IMR-90 (cell line): Measurements from ENCODE around the gene MS4A6A. TPM values are rescaled to one million over a fixed set of nuclear protein-coding genes. Genes with fewer than 3 reads are reported as not detected.

ENCODE experiments used
- ATAC-seq: fragments of 200-7000 bp; cut with Tn5 transposase; 2 replicates; pipeline ENCODE4 v1.9.1; 2020; ENCODE audit warnings: low read depth, mild to moderate bottlenecking, moderate library complexity
- BruUV-seq: library from RNA; stranded (reverse); fragments of 400-500 nt; replicated peaks from 2 replicates; lab custom pipeline; 2021; lab: Mats Ljungman, UMichigan
- CTCF ChIA-PET: fragments of 300-600 bp; formaldehyde crosslinking; extraction: SDS; loops from one replicate; lab custom pipeline; 2021; ENCODE audit warnings: antibody characterized with exemption; lab: Yijun Ruan, JAX
- POLR2A ChIA-PET: fragments of 300-600 bp; sonication (Branson Sonifier 250); formaldehyde crosslinking; loops from one replicate; lab custom pipeline; 2022; ENCODE audit warnings: antibody characterized with exemption; ENCODE audit not compliant: unreplicated experiment; lab: Charles Lee
- DNase-seq: peaks from one replicate; pipeline ENCODE4 v3.0.0; 2013
- H2AFZ ChIP-seq: replicated peaks from 2 replicates; pipeline ENCODE3; 2013; ENCODE audit warnings: low read length, mild to moderate bottlenecking; ENCODE audit not compliant: poor library complexity
- H2AK5ac ChIP-seq: 2 replicates; pipeline ENCODE4 v1.6.1; 2013; ENCODE audit warnings: low read depth, low read length, inconsistent platforms
- H2AK9ac ChIP-seq: replicated peaks from 2 replicates; pipeline ENCODE3; 2013; ENCODE audit warnings: mild to moderate bottlenecking, low read depth, low read length, moderate library complexity; ENCODE audit not compliant: poor library complexity
- H2BK120ac ChIP-seq: 2 replicates; pipeline ENCODE4 v1.6.1; 2013; ENCODE audit warnings: low read depth, low read length, inconsistent platforms
- H2BK15ac ChIP-seq: 3 replicates; pipeline ENCODE4 v1.6.1; 2013; ENCODE audit warnings: low read depth, low read length, inconsistent platforms
- H2BK20ac ChIP-seq: 2 replicates; pipeline ENCODE4 v1.6.1; 2013; ENCODE audit warnings: low read depth, mild to moderate bottlenecking, inconsistent platforms, low read length, moderate library complexity
- H2BK5ac ChIP-seq: 2 replicates; pipeline ENCODE4 v1.6.1; 2013; ENCODE audit warnings: mild to moderate bottlenecking, low read depth, low read length, inconsistent platforms; ENCODE audit not compliant: poor library complexity, severe bottlenecking
- H3K14ac ChIP-seq: replicated peaks from 2 replicates; pipeline ENCODE4 v1.6.1; 2013; ENCODE audit warnings: low read depth, low read length, inconsistent platforms
- H3K18ac ChIP-seq: 2 replicates; pipeline ENCODE4 v1.6.1; 2013; ENCODE audit warnings: low read depth, low read length, control low read depth
- H3K23ac ChIP-seq: 2 replicates; pipeline ENCODE4 v1.6.1; 2013; ENCODE audit warnings: low read depth, low read length, inconsistent platforms
- H3K27ac ChIP-seq: 2 replicates; pipeline ENCODE4 v1.5.1; 2013; ENCODE audit warnings: mild to moderate bottlenecking, control low read depth, low read length; ENCODE audit not compliant: insufficient read depth
- H3K27me3 ChIP-seq: 2 replicates; pipeline ENCODE4 v1.6.1; 2013; ENCODE audit warnings: low read length; ENCODE audit not compliant: control insufficient read depth, insufficient read depth
- H3K36me3 ChIP-seq: 2 replicates; pipeline ENCODE4 v1.6.1; 2013; ENCODE audit warnings: low read length, mixed read lengths; ENCODE audit not compliant: control insufficient read depth, insufficient read depth
- H3K4ac ChIP-seq: 2 replicates; pipeline ENCODE4 v1.6.1; 2013; ENCODE audit warnings: low read depth, low read length, inconsistent platforms
- H3K4me1 ChIP-seq: 2 replicates; pipeline ENCODE4 v1.6.1; 2013; ENCODE audit warnings: low read length, mixed read lengths; ENCODE audit not compliant: control insufficient read depth, insufficient read depth
- H3K4me2 ChIP-seq: 2 replicates; pipeline ENCODE4 v1.6.1; 2013; ENCODE audit warnings: low read depth, mild to moderate bottlenecking, control low read depth, low read length, moderate library complexity
- H3K4me3 ChIP-seq: 2 replicates; pipeline ENCODE4 v1.5.1; 2013; ENCODE audit warnings: low read depth, mild to moderate bottlenecking, control low read depth, low read length, moderate library complexity; ENCODE audit not compliant: insufficient read depth
- H3K56ac ChIP-seq: 2 replicates; pipeline ENCODE4 v1.6.1; 2013; ENCODE audit warnings: low read length, inconsistent platforms; ENCODE audit not compliant: insufficient read depth; ENCODE audit errors: extremely low read depth
- H3K79me1 ChIP-seq, 2 experiments: 2 replicates each; pipeline ENCODE4 v1.6.1; 2013; ENCODE audit warnings: low read length in 2 of 2, inconsistent platforms in 1 of 2, low read depth in 1 of 2
- H3K9ac ChIP-seq: 2 replicates; pipeline ENCODE4 v1.6.1; 2013; ENCODE audit warnings: low read depth, low read length, control low read depth
- H3K9me1 ChIP-seq: 2 replicates; pipeline ENCODE4 v1.6.1; 2013; ENCODE audit warnings: low read length, inconsistent platforms; ENCODE audit not compliant: insufficient read depth
- H3K9me3 ChIP-seq: 2 replicates; pipeline ENCODE4 v1.6.1; 2013; ENCODE audit warnings: low read length; ENCODE audit not compliant: control insufficient read depth, insufficient read depth
- H4K20me1 ChIP-seq: 2 replicates; pipeline ENCODE4 v1.6.1; 2013; ENCODE audit warnings: low read length, inconsistent platforms; ENCODE audit not compliant: insufficient read depth
- H4K5ac ChIP-seq: 2 replicates; pipeline ENCODE4 v1.6.1; 2013; ENCODE audit warnings: mild to moderate bottlenecking, low read depth, low read length, control low read depth
- H4K8ac ChIP-seq, 2 experiments: 2 replicates each; pipeline ENCODE4 v1.6.1; 2013; ENCODE audit warnings: low read depth in 2 of 2, low read length in 2 of 2, control low read depth in 1 of 2, inconsistent platforms in 1 of 2
- H4K91ac ChIP-seq: 2 replicates; pipeline ENCODE4 v1.6.1; 2013; ENCODE audit warnings: low read depth, low read length, inconsistent platforms; ENCODE audit not compliant: insufficient read depth
- BHLHE40 ChIP-seq: fragments of 150-350 bp; IDR thresholded peaks from 2 replicates; pipeline ENCODE4 v1.6.1; 2016; ENCODE audit warnings: mild to moderate bottlenecking, low read depth, low read length
- CEBPB ChIP-seq: IDR thresholded peaks from 2 replicates; pipeline ENCODE4 v1.6.1; 2012; ENCODE audit warnings: low read depth, low read length, improper control_type of control experiment
- CHD1 ChIP-seq: IDR thresholded peaks from 2 replicates; pipeline ENCODE4 v1.6.1; 2012; ENCODE audit warnings: low read depth, low read length, improper control_type of control experiment
- CTCF ChIP-seq: conservative IDR thresholded peaks from 2 replicates; pipeline ENCODE4 v1.5.1; 2012; ENCODE audit warnings: mild to moderate bottlenecking, low read depth, low read length, improper control_type of control experiment
- ELK1 ChIP-seq: fragments of 150-350 bp; IDR thresholded peaks from 2 replicates; pipeline ENCODE4 v1.6.1; 2016; ENCODE audit warnings: low read depth, mild to moderate bottlenecking, low read length, moderate library complexity, borderline replicate concordance
- FOS ChIP-seq: fragments of 150-350 bp; IDR thresholded peaks from 2 replicates; pipeline ENCODE4 v1.6.1; 2016; ENCODE audit warnings: low read depth, low read length
- MAFK ChIP-seq: IDR thresholded peaks from 2 replicates; pipeline ENCODE4 v1.6.1; 2012; ENCODE audit warnings: low read depth, low read length, improper control_type of control experiment
- MAZ ChIP-seq: IDR thresholded peaks from 2 replicates; pipeline ENCODE4 v1.6.1; 2012; ENCODE audit warnings: low read depth, mild to moderate bottlenecking, low read length, improper control_type of control experiment, moderate library complexity, borderline replicate concordance
- MXI1 ChIP-seq: IDR thresholded peaks from 2 replicates; pipeline ENCODE4 v1.6.1; 2012; ENCODE audit warnings: low read depth, mild to moderate bottlenecking, low read length, moderate library complexity, borderline replicate concordance
- NFE2L2 ChIP-seq: fragments of 150-350 bp; IDR thresholded peaks from 2 replicates; pipeline ENCODE4 v1.6.1; 2016; ENCODE audit warnings: low read depth, mild to moderate bottlenecking, low read length
- POLR2A ChIP-seq: IDR thresholded peaks from 2 replicates; pipeline ENCODE4 v1.6.1; 2012; ENCODE audit warnings: mild to moderate bottlenecking, low read depth, low read length
- RAD21 ChIP-seq: IDR thresholded peaks from 2 replicates; pipeline ENCODE4 v1.6.1; 2012; ENCODE audit warnings: low read length, improper control_type of control experiment
- RCOR1 ChIP-seq: IDR thresholded peaks from 2 replicates; pipeline ENCODE4 v1.6.1; 2012; ENCODE audit warnings: mild to moderate bottlenecking, low read length, improper control_type of control experiment; ENCODE audit not compliant: insufficient replicate concordance
- RFX5 ChIP-seq: IDR thresholded peaks from 2 replicates; pipeline ENCODE4 v1.8.0; 2012; ENCODE audit warnings: low read depth, mild to moderate bottlenecking, low read length, moderate library complexity
- SMC3 ChIP-seq: fragments of 150-350 bp; IDR thresholded peaks from 2 replicates; pipeline ENCODE4 v1.6.1; 2016; ENCODE audit warnings: low read depth, mild to moderate bottlenecking, antibody characterized with exemption, low read length, moderate library complexity
- USF2 ChIP-seq: fragments of 150-350 bp; IDR thresholded peaks from 2 replicates; pipeline ENCODE4 v1.6.1; 2017; ENCODE audit warnings: mild to moderate bottlenecking, antibody characterized with exemption, low read length, low read depth
- WGBS, 2 experiments: methylation state at CpG; one replicate each; pipeline versions ENCODE4 v1.1.5 to v1.1.7; 2013; ENCODE audit warnings: missing lambda C conversion rate in 2 of 2; ENCODE audit not compliant: insufficient read length in 1 of 2; ENCODE audit errors: extremely low coverage in 2 of 2; 5-methylcytosine and 5-hydroxymethylcytosine counted together
- dilution Hi-C: fragments of 300-500 bp; cut with HindIII; formaldehyde crosslinking; loops from one replicate; pipeline ENCODE4 v1.14.3; 2018; ENCODE audit warnings: low sequenced_read_pairs; ENCODE audit not compliant: unreplicated experiment
- in situ Hi-C: fragments of 300-500 bp; cut with MboI; formaldehyde crosslinking; loops from 3 replicates; pipeline ENCODE4 v1.14.3; 2019; ENCODE audit warnings: low sequenced_read_pairs, inconsistent platforms, mixed read lengths
- intact Hi-C: fragments of 100-400 bp; cut with micrococcal nuclease; formaldehyde crosslinking; loops from 2 replicates; pipeline ENCODE4 v1.10.0; 2022
- polyA plus RNA-seq, 3 experiments: library from polyadenylated mRNA; depleted of rRNA; stranded (reverse); fragments of >200 nt; gene quantifications; 2 replicates each; pipeline ENCODE4 v1.2.3, GENCODE V29; 2012; ENCODE audit warnings: low replicate concordance in 1 of 3
- total RNA-seq: library from RNA; depleted of rRNA; stranded (reverse); fragments of >200 nt; gene quantifications from 2 replicates; pipeline ENCODE4 v1.2.3, GENCODE V29; 2012

MS4A6A gene
- total and polyA plus RNA-seq, 2 of the 4 experiments (the other 2 are of a cell fraction): not detected

DNA sequence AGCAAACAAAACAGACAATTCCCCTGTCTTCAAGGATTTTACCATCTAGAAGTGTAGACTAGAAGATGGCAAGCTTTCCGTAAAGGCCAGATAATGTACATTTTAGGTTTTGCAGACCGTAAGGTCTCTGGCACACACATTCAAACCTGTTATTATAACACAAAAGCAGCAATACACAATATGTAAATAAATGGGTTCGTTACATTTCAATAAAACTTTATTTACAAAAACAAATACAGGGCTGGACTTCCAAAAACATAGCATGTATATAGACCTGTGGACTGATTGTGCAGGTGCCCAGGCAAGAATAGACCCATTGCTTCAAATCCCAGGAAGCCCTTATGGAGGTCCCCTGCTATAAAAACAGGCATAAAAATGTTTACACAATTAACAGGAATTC lies 27.1 kb upstream of the MS4A6A start:
- no peaks in the 10 kb centered on the region for H3K79me1 ChIP-seq
- no peak overlapping the region for H4K91ac ChIP-seq
- no peak overlapping the region for H3K18ac ChIP-seq
- no peaks in the 10 kb centered on the region for H3K36me3 ChIP-seq
- TF ChIP-seq CHD1: no peak
- no peak for TF ChIP-seq FOS
- TF ChIP-seq MAFK: no peak
- TF ChIP-seq MAZ: no peak
- no peak for TF ChIP-seq BHLHE40
- TF ChIP-seq POLR2A: no peak
- no peak for TF ChIP-seq RFX5
- TF ChIP-seq CEBPB: no peak
- TF ChIP-seq CTCF: no peak
- TF ChIP-seq ELK1: no peak
- TF ChIP-seq USF2: no peak
- TF ChIP-seq RAD21: no peak
- TF ChIP-seq SMC3: no peak
- TF ChIP-seq RCOR1: no peak
- no peak for TF ChIP-seq MXI1
- no peak for TF ChIP-seq NFE2L2
- in situ Hi-C loops: no loop called here
- no peak overlapping the region for H3K4me2 ChIP-seq
- H2AFZ ChIP-seq: no peak overlapping the region
- ChIA-PET CTCF (no interaction called here), POLR2A (no interaction called here)
- no peak overlapping the region for H3K4ac ChIP-seq
- no peaks in the 10 kb centered on the region for H3K27me3 ChIP-seq
- H4K5ac ChIP-seq: no peak overlapping the region
- H3K9me1 ChIP-seq: no peaks in the 10 kb centered on the region
- H3K9me3 ChIP-seq: no peaks in the 10 kb centered on the region
- H2AK9ac ChIP-seq: no peak overlapping the region
- WGBS, 2 experiments: no CpG with 5 or more reads among the region's 3 CpGs
- H3K23ac ChIP-seq: no peak overlapping the region
- H2AK5ac ChIP-seq: no peak overlapping the region
- dilution Hi-C loops: no loop called here
- no peak for DNase-seq
- no peak overlapping the region for H2BK20ac ChIP-seq
- H3K4me3 ChIP-seq: no peak overlapping the region
- H3K56ac ChIP-seq: no peak overlapping the region
- no TSS peak for BruUV-seq
- ATAC-seq: no peak
- no peak overlapping the region for H3K27ac ChIP-seq
- H3K4me1 ChIP-seq: no peaks in the 10 kb centered on the region
- H2BK15ac ChIP-seq: no peak overlapping the region
- intact Hi-C loops: no loop called here
- no peaks in the 10 kb centered on the region for H4K20me1 ChIP-seq
- H2BK5ac ChIP-seq: no peak overlapping the region
- H2BK120ac ChIP-seq: no peak overlapping the region
- H3K9ac ChIP-seq: no peak overlapping the region
- no peak overlapping the region for H4K8ac ChIP-seq
- no peak overlapping the region for H3K14ac ChIP-seq
